ENCODE measurements around the gene DUSP6.

Gene DUSP6

GRCh38 chr12:89357297-89357730 lies 5.0 kb upstream of the DUSP6 start:
- FAIRE-seq, result no peak
- no peak for DNase-seq (ENCODE audit: insufficient read length)
- no peak for TF ChIP-seq POLR2AphosphoS5 (IDR thresholded peaks at IDR 0.05; ENCODE audit: low read depth, low read length)
- TF ChIP-seq TAF1 (IDR thresholded peaks at IDR 0.05; ENCODE audit: borderline replicate concordance, low read depth, low read length), result no peak
- TF ChIP-seq POLR2A (IDR thresholded peaks at IDR 0.05; ENCODE audit: low read depth, low read length), result no peak

GRCh38 chr12:89356069-89356665 lies 3.9 kb upstream of the DUSP6 start:
- no peak for FAIRE-seq
- TF ChIP-seq POLR2AphosphoS5 (IDR thresholded peaks at IDR 0.05; ENCODE audit: low read depth, low read length) (no peak), POLR2A (IDR thresholded peaks at IDR 0.05; ENCODE audit: low read depth, low read length) (no peak), TAF1 (IDR thresholded peaks at IDR 0.05; ENCODE audit: borderline replicate concordance, low read depth, low read length) (no peak)
- DNase-seq (ENCODE audit: insufficient read length), result no peak

GRCh38 chr12:89355243-89356068 lies 3.2 kb upstream of the DUSP6 start:
- DNase-seq (ENCODE audit: insufficient read length) (no peak), FAIRE-seq (no peak)
- no peak for TF ChIP-seq TAF1 (IDR thresholded peaks at IDR 0.05; ENCODE audit: borderline replicate concordance, low read depth, low read length)
- TF ChIP-seq POLR2A (IDR thresholded peaks at IDR 0.05; ENCODE audit: low read depth, low read length), result no peak
- no peak for TF ChIP-seq POLR2AphosphoS5 (IDR thresholded peaks at IDR 0.05; ENCODE audit: low read depth, low read length)

GRCh38 chr12:89354612-89355067 lies 2.3 kb upstream of the DUSP6 start:
- DNase-seq (ENCODE audit: insufficient read length) (no peak), FAIRE-seq (no peak)
- TF ChIP-seq POLR2A (IDR thresholded peaks at IDR 0.05; ENCODE audit: low read depth, low read length), result no peak
- TF ChIP-seq POLR2AphosphoS5 (IDR thresholded peaks at IDR 0.05; ENCODE audit: low read depth, low read length), result no peak
- no peak for TF ChIP-seq TAF1 (IDR thresholded peaks at IDR 0.05; ENCODE audit: borderline replicate concordance, low read depth, low read length)

GRCh38 chr12:89353823-89354611 lies 1.7 kb upstream of the DUSP6 start:
- DNase-seq (ENCODE audit: insufficient read length) (peak; percentile 40), FAIRE-seq (no peak)
- TF ChIP-seq POLR2AphosphoS5 (IDR thresholded peaks at IDR 0.05; ENCODE audit: low read depth, low read length) (no peak), POLR2A (IDR thresholded peaks at IDR 0.05; ENCODE audit: low read depth, low read length) (no peak), TAF1 (IDR thresholded peaks at IDR 0.05; ENCODE audit: borderline replicate concordance, low read depth, low read length) (no peak)

- FAIRE-seq, result no peak
- TF ChIP-seq POLR2A (IDR thresholded peaks at IDR 0.05; ENCODE audit: low read depth, low read length) (no peak), TAF1 (IDR thresholded peaks at IDR 0.05; ENCODE audit: borderline replicate concordance, low read depth, low read length) (no peak), POLR2AphosphoS5 (IDR thresholded peaks at IDR 0.05; ENCODE audit: low read depth, low read length) (no peak)
Measured at GRCh38 chr12:89353188-89353822, 1.0 kb upstream of the DUSP6 start.

GRCh38 chr12:89352242-89352491 lies 134 bp downstream of the DUSP6 start:
- DNase-seq (ENCODE audit: insufficient read length) (no peak), FAIRE-seq (no peak)

More at GRCh38 chr12:89353188-89353822, 1.0 kb upstream of the DUSP6 start:
- DNase-seq (ENCODE audit: insufficient read length), result peak; percentile 27

GRCh38 chr12:89351489-89352241 lies 636 bp downstream of the DUSP6 start:
- DNase-seq (ENCODE audit: insufficient read length), result no peak
- TF ChIP-seq POLR2AphosphoS5 (IDR thresholded peaks at IDR 0.05; ENCODE audit: low read depth, low read length) (no peak), TAF1 (IDR thresholded peaks at IDR 0.05; ENCODE audit: borderline replicate concordance, low read depth, low read length) (no peak), POLR2A (IDR thresholded peaks at IDR 0.05; ENCODE audit: low read depth, low read length) (no peak)
- no peak for FAIRE-seq

More at GRCh38 chr12:89352242-89352491, 134 bp downstream of the DUSP6 start:
- no peak for TF ChIP-seq POLR2AphosphoS5 (IDR thresholded peaks at IDR 0.05; ENCODE audit: low read depth, low read length)
- TF ChIP-seq POLR2A (IDR thresholded peaks at IDR 0.05; ENCODE audit: low read depth, low read length), result no peak
- no peak for TF ChIP-seq TAF1 (IDR thresholded peaks at IDR 0.05; ENCODE audit: borderline replicate concordance, low read depth, low read length)

- FAIRE-seq, result no peak
- DNase-seq (ENCODE audit: insufficient read length), result no peak
- no peak for TF ChIP-seq TAF1 (IDR thresholded peaks at IDR 0.05; ENCODE audit: borderline replicate concordance, low read depth, low read length)
- no peak for TF ChIP-seq POLR2A (IDR thresholded peaks at IDR 0.05; ENCODE audit: low read depth, low read length)
- no peak for TF ChIP-seq POLR2AphosphoS5 (IDR thresholded peaks at IDR 0.05; ENCODE audit: low read depth, low read length)
Measured at GRCh38 chr12:89350630-89351488, 1.4 kb downstream of the DUSP6 start.

GRCh38 chr12:89350260-89350629 lies 2.1 kb downstream of the DUSP6 start:
- TF ChIP-seq TAF1 (IDR thresholded peaks at IDR 0.05; ENCODE audit: borderline replicate concordance, low read depth, low read length) (no peak), POLR2AphosphoS5 (IDR thresholded peaks at IDR 0.05; ENCODE audit: low read depth, low read length) (no peak), POLR2A (IDR thresholded peaks at IDR 0.05; ENCODE audit: low read depth, low read length) (no peak)

More at GRCh38 chr12:89350260-89350629, 2.1 kb downstream of the DUSP6 start:
- no peak for FAIRE-seq
- DNase-seq (ENCODE audit: insufficient read length), result no peak
